Activated naive CD4-positive, alpha-beta T cell treated with anti-CD3 and anti-CD28 coated beads, Interleukin-2, amount 50 U/mL, for 16 hours (primary cell): ENCODE data around the gene NTN4.
"Not testable (repeated sequence)": the region's sequence is repeated elsewhere in the genome, so short reads cannot be mapped to it uniquely, and the experiment has no call there.

Experiments
- DNase-seq: peaks from one replicate; pipeline ENCODE4 v3.0.0-alpha.2; 2020

The NTN4 gene

GRCh38 chr12:95621725-95622124, 168.8 kb downstream of the NTN4 start:
- DNase-seq: no peak

- no peak for DNase-seq
Measured at GRCh38 chr12:95620171-95620570, 170.4 kb downstream of the NTN4 start.

- not testable (repeated sequence) for DNase-seq
Measured at GRCh38 chr12:95616470-95616869, 174.1 kb downstream of the NTN4 start.

- DNase-seq: no peak
Measured at GRCh38 chr12:95615749-95616148, 174.8 kb downstream of the NTN4 start.

GRCh38 chr12:95614390-95614982, 176.1 kb downstream of the NTN4 start:
- DNase-seq: no peak

- no peak for DNase-seq
Measured at GRCh38 chr12:95613021-95613420, 177.5 kb downstream of the NTN4 start.

GRCh38 chr12:95611676-95612309, 178.8 kb downstream of the NTN4 start:
- DNase-seq: no peak

GRCh38 chr12:95608252-95609033, 182.1 kb downstream of the NTN4 start:
- DNase-seq: no peak
